Fibroblast of villous mesenchyme (primary cell): ENCODE measurements around the gene ATP2A3. TPM values are rescaled to one million over a fixed set of nuclear protein-coding genes. Genes with fewer than 3 reads are reported as not detected.

Experiments used
- DNase-seq: peaks from one replicate; pipeline ENCODE4 v3.0.0-alpha.2; 2010; ENCODE audit warnings: low read depth
- H3K4me3 ChIP-seq: 2 replicates; pipeline ENCODE4 v1.5.1; 2011; ENCODE audit warnings: low read depth, mild to moderate bottlenecking, low read length
- total RNA-seq: library from RNA; depleted of rRNA; stranded (reverse); fragments of >200 nt; gene quantifications from 2 replicates; pipeline ENCODE4 v1.2.3, GENCODE V29; 2012
- TF ChIP-seq, protein P1 (sequence below): IDR thresholded peaks from 2 replicates; pipeline ENCODE4 v1.5.1; 2012; ENCODE audit warnings: low read depth, mild to moderate bottlenecking, low read length; ENCODE audit not compliant: insufficient read depth

Gene ATP2A3
- total RNA-seq, 1 donor = 0.43 TPM

DNA sequence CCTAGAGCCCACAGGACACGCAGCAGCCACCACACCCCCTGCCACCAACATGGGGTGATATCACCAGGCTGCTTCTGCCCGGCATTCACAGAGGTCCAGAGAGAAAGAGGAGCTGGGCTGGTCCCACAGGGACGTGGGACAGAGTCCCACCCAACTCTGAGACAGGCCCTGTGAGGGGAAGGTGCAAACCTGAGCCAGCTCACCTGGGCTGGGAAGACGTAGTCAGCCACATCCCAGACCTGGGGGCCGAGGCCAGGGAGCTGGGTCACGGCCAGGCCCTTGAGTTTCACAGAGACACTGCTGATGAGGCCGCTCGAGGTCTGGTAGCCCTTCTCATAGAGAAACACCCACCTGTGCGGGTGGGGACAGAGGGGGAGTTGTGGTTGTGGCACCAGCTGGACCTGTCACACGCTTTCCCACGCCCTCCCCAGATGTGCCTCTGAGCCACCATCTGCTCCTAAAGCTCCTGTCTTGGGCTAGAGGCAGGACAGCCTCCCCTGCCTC lies 59.2 kb downstream of the ATP2A3 start:
- H3K4me3 ChIP-seq = no peak overlapping the region
- TF ChIP-seq, protein P1, sequence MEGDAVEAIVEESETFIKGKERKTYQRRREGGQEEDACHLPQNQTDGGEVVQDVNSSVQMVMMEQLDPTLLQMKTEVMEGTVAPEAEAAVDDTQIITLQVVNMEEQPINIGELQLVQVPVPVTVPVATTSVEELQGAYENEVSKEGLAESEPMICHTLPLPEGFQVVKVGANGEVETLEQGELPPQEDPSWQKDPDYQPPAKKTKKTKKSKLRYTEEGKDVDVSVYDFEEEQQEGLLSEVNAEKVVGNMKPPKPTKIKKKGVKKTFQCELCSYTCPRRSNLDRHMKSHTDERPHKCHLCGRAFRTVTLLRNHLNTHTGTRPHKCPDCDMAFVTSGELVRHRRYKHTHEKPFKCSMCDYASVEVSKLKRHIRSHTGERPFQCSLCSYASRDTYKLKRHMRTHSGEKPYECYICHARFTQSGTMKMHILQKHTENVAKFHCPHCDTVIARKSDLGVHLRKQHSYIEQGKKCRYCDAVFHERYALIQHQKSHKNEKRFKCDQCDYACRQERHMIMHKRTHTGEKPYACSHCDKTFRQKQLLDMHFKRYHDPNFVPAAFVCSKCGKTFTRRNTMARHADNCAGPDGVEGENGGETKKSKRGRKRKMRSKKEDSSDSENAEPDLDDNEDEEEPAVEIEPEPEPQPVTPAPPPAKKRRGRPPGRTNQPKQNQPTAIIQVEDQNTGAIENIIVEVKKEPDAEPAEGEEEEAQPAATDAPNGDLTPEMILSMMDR = no peak
- no peak for DNase-seq

DNA sequence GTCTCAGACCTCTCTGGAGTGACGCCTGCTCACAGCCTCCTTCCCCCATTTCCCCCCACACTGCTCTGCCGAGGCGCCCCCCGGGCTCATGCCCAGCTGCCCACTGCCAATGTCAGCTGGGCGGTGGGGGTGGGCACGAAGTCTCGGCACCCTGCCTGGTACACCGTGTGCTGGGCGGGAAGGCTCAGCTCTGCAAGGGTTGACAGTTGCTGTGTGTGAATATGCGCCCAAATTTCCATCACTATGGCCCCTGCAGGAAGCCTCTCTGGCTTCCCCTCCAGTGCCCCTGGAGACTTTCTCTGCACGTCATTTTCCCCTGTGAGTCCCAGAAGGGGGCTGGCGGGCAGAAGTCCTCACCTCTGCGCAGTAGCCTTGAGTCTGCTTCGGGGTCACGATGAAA lies 59.7 kb downstream of the ATP2A3 start:
- no peak overlapping the region for H3K4me3 ChIP-seq
- TF ChIP-seq, protein P1 = no peak
- no peak for DNase-seq

DNA sequence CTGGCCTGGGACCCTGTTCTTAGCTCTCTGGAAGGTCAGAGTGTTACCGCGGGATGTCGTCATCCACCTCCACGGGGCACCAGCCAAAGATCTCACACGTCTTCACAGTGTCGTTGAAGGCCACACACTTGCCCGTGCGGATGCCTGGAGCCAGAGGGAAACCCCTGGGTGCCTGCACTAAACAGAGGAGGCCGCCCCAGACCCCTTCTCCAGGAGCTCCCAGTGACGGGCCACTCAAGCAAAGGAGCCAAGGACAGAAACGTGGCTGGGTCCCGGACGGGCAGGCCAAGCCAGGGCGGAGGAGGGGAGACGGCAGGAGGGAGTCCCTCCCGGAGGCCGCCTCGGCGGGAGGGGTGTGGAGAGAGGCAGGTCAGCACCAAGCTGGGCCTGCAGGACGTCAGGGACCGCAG lies 60.4 kb downstream of the ATP2A3 start:
- no peak overlapping the region for H3K4me3 ChIP-seq
- no peak for DNase-seq
- TF ChIP-seq, protein P1 = no peak

DNA sequence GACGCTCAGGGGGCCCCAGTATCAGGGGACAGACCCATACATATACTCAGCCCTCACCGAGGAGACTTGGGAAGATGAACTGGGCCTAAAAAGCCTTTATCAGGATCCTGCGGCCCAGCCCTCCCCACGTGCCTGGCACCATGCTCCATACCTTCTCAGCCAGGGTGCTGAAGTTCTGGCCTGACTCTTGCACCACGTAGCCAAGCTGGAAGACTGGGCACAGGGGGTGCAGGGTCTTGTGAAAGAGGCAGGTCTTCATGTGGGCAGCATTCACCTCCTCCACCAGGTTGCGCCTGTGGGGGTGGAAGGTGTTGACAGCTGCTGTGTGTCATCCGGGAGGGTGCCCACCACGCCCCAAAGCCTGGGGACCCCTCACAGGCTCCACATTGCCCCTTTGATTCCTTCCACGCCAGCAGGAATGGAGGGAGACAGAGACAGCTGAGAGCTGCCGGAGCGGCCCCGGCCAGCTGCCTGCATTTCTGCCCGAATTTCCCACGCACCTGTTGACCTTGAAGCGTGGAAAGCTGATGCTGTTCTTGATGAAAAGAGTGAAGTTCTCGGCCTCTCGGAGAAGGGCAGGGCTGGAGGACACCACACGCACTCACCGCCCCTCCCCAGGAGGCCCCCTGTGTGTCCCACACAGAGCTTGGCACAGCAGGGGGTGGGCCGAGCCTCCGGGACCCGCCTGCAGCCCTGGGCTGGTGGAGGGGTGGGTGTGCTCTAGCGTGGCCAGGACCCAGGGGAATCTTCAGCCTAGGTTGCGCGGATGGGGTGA lies 61.0 kb downstream of the ATP2A3 start:
- TF ChIP-seq, protein P1 = no peak
- no peak overlapping the region for H3K4me3 ChIP-seq
- no peak for DNase-seq

DNA sequence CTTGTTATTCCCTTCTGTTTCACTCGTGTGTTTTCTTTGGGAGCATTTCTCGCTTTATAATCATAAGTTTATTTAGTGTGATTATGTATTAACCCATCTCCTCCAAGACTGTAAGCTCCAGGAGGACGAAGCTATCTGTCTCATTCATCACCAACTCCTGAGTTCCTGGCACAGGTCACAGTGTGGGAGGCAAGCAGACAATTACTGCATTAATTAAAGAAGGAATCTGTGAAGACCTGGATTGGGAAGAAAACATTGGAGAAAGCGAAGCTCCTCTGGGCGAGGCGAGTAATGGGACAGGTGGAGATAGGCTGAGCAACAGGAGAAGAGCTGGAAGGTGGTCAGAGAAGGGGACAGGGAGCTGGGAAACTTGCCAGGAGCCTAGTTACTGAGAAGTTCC lies 63.6 kb downstream of the ATP2A3 start:
- DNase-seq = no peak
- TF ChIP-seq, protein P1 = no peak
- H3K4me3 ChIP-seq = no peak overlapping the region

DNA sequence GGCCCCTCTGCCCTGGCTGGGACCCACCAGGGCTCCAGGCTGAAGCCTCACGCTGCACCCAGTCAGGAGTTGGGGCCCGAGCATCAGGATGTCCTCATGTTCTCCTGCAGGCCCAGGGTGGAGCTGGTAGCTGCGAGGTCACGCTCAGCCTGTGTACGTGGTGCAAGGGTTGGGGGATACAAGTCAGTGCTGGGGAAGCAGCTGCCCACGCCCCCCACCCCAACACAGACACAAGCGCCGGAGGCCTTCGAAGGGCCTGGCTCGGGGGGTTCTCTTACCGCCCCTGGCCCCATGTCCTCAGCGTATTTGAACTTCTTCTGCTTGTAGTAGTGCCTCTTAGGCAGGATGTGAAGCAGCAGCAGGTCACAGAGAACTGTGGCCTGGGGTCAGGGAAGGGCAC lies 66.5 kb downstream of the ATP2A3 start:
- H3K4me3 ChIP-seq = no peak overlapping the region
- DNase-seq = no peak
- TF ChIP-seq, protein P1 = no peak

DNA sequence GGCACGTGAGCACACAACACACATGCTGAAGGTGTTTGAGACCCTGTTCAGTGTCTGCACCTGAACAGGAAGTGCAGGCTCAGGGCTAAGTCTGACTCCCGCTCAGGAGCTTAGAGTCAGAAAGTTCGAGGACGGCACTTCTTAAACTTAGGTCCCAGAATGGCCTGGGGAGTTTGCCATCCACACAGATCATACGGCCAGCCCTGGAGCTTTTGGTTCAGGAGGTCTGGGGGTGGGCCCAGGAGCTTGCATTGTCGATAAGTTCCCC lies 67.3 kb downstream of the ATP2A3 start:
- TF ChIP-seq, protein P1 = no peak

More for the DNA sequence above, 67.3 kb downstream of the ATP2A3 start:
- DNase-seq = no peak
- no peak overlapping the region for H3K4me3 ChIP-seq
